ENCODE data around the gene GARS1. TPM values are rescaled to one million over a fixed set of nuclear protein-coding genes. Genes with fewer than 3 reads are reported as not detected.

The GARS1 gene, protein sequence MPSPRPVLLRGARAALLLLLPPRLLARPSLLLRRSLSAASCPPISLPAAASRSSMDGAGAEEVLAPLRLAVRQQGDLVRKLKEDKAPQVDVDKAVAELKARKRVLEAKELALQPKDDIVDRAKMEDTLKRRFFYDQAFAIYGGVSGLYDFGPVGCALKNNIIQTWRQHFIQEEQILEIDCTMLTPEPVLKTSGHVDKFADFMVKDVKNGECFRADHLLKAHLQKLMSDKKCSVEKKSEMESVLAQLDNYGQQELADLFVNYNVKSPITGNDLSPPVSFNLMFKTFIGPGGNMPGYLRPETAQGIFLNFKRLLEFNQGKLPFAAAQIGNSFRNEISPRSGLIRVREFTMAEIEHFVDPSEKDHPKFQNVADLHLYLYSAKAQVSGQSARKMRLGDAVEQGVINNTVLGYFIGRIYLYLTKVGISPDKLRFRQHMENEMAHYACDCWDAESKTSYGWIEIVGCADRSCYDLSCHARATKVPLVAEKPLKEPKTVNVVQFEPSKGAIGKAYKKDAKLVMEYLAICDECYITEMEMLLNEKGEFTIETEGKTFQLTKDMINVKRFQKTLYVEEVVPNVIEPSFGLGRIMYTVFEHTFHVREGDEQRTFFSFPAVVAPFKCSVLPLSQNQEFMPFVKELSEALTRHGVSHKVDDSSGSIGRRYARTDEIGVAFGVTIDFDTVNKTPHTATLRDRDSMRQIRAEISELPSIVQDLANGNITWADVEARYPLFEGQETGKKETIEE
- polyA plus RNA-seq: 167 and 184 TPM in 2 replicates

DNA sequence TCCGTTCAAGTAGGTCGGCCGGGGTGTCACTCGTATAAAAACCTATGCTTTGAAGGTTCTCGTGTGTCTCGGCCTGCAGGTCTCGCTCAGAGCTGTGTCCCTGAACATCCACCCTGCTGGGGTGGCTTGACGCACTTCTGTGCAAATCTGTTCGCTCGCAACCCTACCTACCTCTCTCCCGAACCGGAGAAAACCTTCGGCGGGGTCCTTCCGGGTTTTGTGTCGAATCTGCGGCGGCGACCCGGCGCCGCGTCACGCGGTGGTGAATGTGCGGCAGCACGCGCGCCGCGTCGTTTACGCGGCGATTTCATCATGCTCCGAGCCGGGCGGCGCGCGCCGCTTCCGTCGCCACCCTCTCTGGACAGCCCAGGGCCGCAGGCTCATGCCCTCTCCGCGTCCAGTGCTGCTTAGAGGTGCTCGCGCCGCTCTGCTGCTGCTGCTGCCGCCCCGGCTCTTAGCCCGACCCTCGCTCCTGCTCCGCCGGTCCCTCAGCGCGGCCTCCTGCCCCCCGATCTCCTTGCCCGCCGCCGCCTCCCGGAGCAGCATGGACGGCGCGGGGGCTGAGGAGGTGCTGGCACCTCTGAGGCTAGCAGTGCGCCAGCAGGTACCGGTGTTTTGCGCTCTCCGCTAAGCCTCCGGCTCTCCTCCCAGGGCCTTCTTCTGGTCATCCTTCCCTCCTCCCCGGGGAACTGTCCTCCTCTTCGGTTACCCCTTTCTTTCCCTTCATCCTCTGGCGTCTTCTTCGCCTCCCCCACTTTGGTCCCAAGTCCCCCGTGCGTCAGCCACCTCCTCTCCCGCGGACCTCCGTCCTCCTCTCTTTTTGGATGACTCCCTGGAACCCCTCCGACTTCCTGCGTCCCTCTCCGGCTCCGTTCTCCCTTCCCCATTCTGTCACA, at the start of gene GARS1:
Gene GARS1 (plus strand): TSS at position 339 of the 896 bp plus-strand sequence. CDS start 44 bp downstream, at position 383.

DNA sequence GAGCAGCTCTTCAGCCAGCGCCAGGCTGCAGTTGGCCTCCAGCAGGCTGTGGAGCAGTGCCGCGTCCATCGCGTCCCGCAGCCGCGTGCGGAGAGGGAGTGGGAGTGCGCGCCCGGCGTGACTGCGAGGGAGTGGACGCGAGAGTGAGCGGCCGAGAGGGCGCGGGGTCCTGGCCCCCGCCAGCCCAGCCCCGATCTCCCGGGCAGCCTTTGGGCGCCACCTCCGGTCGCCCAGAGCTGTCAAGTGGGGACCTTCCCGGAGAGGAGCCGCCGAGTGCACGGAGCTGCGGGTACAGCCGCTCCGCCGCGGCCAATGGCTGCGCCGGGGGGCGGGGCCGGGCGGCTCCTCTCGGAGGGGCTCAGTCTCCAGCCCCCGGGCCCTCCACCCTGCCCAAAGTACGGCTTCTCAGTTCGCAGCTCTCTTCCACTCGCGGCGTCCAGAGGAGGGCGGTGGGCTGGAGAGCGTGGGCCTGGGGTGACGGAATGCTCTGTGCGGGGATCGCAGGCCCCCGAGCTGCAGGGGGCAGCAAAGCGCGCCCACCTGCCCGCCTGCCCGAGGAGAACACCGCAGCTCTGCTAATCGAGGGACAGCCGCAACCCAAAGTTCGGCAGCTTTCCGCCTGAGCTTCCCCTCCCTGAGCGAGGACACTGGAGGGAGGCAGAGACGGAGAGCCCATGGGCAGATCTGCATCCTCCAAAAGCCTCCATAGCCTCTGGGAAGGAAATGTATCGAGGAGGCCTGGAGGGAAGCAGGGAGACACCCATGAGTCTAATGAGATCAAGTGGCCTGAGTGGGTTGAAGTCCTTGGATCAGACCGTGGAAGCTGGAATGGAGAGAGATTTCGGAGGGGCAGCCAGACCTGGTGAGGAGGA, 87.8 kb downstream of the GARS1 start, which contains the start of gene CRHR2:
Gene CRHR2 (minus strand): TSS at position 245 of the 872 bp plus-strand sequence. CDS start 176 bp downstream, at position 69.

Other genes starting within 250 kb of the GARS1 start
- 0.30 TPM in 1 of 2 replicates, not detected in the other for gene NOD1, start 116.1 kb upstream of the GARS1 start, polyA plus RNA-seq
- 47.5 and 75.9 TPM in 2 replicates for gene GGCT, start 90.0 kb upstream of the GARS1 start, polyA plus RNA-seq
- gene CRHR2, start 87.6 kb downstream of the GARS1 start, polyA plus RNA-seq: not detected in 2 replicates
- 0.22 and 0.60 TPM in 2 replicates for gene INMT, start 157.3 kb downstream of the GARS1 start, polyA plus RNA-seq
- gene MINDY4, start 176.5 kb downstream of the GARS1 start, polyA plus RNA-seq: 2.2 and 3.7 TPM in 2 replicates

Data from Purkinje cell (primary cell).